Renal cortical epithelial cell (primary cell): ENCODE data around the gene CST4. TPM values are rescaled to one million over a fixed set of nuclear protein-coding genes. Genes with fewer than 3 reads are reported as not detected.
"Not testable (repeated sequence)": the region's sequence is repeated elsewhere in the genome, so short reads cannot be mapped to it uniquely, and the experiment has no call there.

Experiments used
- DNase-seq: peaks from one replicate; pipeline ENCODE4 v3.0.0-alpha.2; 2011; ENCODE audit warnings: low read depth
- total RNA-seq: library from RNA; depleted of rRNA; stranded (reverse); fragments of >200 nt; gene quantifications from 2 replicates; pipeline ENCODE4 v1.2.3, GENCODE V29; 2014

Gene CST4
- not detected in 2 replicates for total RNA-seq

- not testable (repeated sequence) for DNase-seq
Measured at GRCh38 chr20:23688684-23689398, at the start of gene CST4. Gene CST4, minus strand, starts transcription at chr20:23689038. Its CDS starts 69 bp downstream, at chr20:23688969.

GRCh38 chr20:23735391-23735790, 46.6 kb upstream of the CST4 start:
- DNase-seq, result not testable (repeated sequence)

- not testable (repeated sequence) for DNase-seq
Measured at GRCh38 chr20:23734949-23735348, 46.1 kb upstream of the CST4 start.

- DNase-seq, result not testable (repeated sequence)
Measured at GRCh38 chr20:23734440-23734839, 45.6 kb upstream of the CST4 start.

- DNase-seq, result no peak
Measured at GRCh38 chr20:23727016-23727415, 38.2 kb upstream of the CST4 start.

GRCh38 chr20:23725102-23725501, 36.3 kb upstream of the CST4 start:
- DNase-seq, result no peak

GRCh38 chr20:23723659-23724307, 34.9 kb upstream of the CST4 start:
- DNase-seq, result not testable (repeated sequence)

- DNase-seq, result not testable (repeated sequence)
Measured at GRCh38 chr20:23722851-23723250, 34.0 kb upstream of the CST4 start.

GRCh38 chr20:23721962-23722361, 33.1 kb upstream of the CST4 start:
- no peak for DNase-seq

GRCh38 chr20:23719351-23719750, 30.5 kb upstream of the CST4 start:
- DNase-seq, result not testable (repeated sequence)

GRCh38 chr20:23711778-23712177, 22.9 kb upstream of the CST4 start:
- not testable (repeated sequence) for DNase-seq

- no peak for DNase-seq
Measured at GRCh38 chr20:23710771-23711170, 21.9 kb upstream of the CST4 start.

- no peak for DNase-seq
Measured at GRCh38 chr20:23705895-23706294, 17.1 kb upstream of the CST4 start.

GRCh38 chr20:23702021-23702420, 13.2 kb upstream of the CST4 start:
- DNase-seq, result no peak

- DNase-seq, result no peak
Measured at GRCh38 chr20:23700931-23701330, 12.1 kb upstream of the CST4 start.

GRCh38 chr20:23697947-23698346, 9.1 kb upstream of the CST4 start:
- DNase-seq, result no peak

GRCh38 chr20:23695068-23695395, 6.2 kb upstream of the CST4 start:
- DNase-seq, result peak; percentile 48

- DNase-seq, result not testable (repeated sequence)
Measured at GRCh38 chr20:23694178-23695067, 5.6 kb upstream of the CST4 start.

- peak; percentile 37 for DNase-seq
Measured at GRCh38 chr20:23692725-23693619, 4.1 kb upstream of the CST4 start.

GRCh38 chr20:23691675-23692074, 2.8 kb upstream of the CST4 start:
- DNase-seq, result no peak

GRCh38 chr20:23690581-23690980, 1.7 kb upstream of the CST4 start:
- no peak for DNase-seq

GRCh38 chr20:23689399-23689690, 507 bp upstream of the CST4 start:
- DNase-seq, result no peak
